Panc1 (cell line): ENCODE data around the gene KCP.

Experiments
- CTCF ChIP-seq: fragments of 450-650 bp; IDR thresholded peaks from 2 replicates; pipeline ENCODE4 v1.5.1; 2017; ENCODE audit warnings: mild to moderate bottlenecking
- POLR2AphosphoS5 ChIP-seq: IDR thresholded peaks from 2 replicates; pipeline ENCODE4 v1.6.1; 2012; ENCODE audit warnings: mild to moderate bottlenecking, low read depth, low read length, moderate library complexity
- REST ChIP-seq, 2 experiments: IDR thresholded peaks; 2 replicates each; pipeline ENCODE4 v1.6.1; 2011 to 2012; ENCODE audit warnings: low read depth in 2 of 2, control low read depth in 1 of 2, low read length in 1 of 2, mild to moderate bottlenecking in 1 of 2, moderate library complexity in 1 of 2; ENCODE audit not compliant: insufficient read depth in 1 of 2
- SIN3A ChIP-seq: IDR thresholded peaks from 2 replicates; pipeline ENCODE4 v1.6.1; 2012; ENCODE audit warnings: low read depth, mild to moderate bottlenecking, low read length, moderate library complexity, borderline replicate concordance; ENCODE audit not compliant: insufficient read depth
- TCF7L2 ChIP-seq: IDR thresholded peaks from 2 replicates; pipeline ENCODE4 v1.6.1; 2011; ENCODE audit warnings: mild to moderate bottlenecking, low read depth, low read length, inconsistent platforms

- no peak for TF ChIP-seq CTCF
- TF ChIP-seq POLR2AphosphoS5: no peak
- TF ChIP-seq REST (IDR thresholded peaks at IDR 0.05; ENCODE audit: insufficient read depth in 1 of 2, low read depth in 2 of 2, low read length in 1 of 2): no peak
- no peak for TF ChIP-seq TCF7L2
- TF ChIP-seq SIN3A: no peak
Measured at GRCh38 chr7:128847721-128848211, 62.7 kb downstream of the KCP start.
